GM21515 (cell line): ENCODE results near the gene WDR83.
"Not testable (repeated sequence)": the region's sequence is repeated elsewhere in the genome, so short reads cannot be mapped to it uniquely, and the experiment has no call there.

Experiments used
- ATAC-seq: cut with Tn5 transposase; IDR thresholded peaks from one replicate; pipeline ENCODE4 v1.9.1; 2021; ENCODE audit not compliant: unreplicated experiment

WDR83 gene, protein sequence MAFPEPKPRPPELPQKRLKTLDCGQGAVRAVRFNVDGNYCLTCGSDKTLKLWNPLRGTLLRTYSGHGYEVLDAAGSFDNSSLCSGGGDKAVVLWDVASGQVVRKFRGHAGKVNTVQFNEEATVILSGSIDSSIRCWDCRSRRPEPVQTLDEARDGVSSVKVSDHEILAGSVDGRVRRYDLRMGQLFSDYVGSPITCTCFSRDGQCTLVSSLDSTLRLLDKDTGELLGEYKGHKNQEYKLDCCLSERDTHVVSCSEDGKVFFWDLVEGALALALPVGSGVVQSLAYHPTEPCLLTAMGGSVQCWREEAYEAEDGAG

DNA sequence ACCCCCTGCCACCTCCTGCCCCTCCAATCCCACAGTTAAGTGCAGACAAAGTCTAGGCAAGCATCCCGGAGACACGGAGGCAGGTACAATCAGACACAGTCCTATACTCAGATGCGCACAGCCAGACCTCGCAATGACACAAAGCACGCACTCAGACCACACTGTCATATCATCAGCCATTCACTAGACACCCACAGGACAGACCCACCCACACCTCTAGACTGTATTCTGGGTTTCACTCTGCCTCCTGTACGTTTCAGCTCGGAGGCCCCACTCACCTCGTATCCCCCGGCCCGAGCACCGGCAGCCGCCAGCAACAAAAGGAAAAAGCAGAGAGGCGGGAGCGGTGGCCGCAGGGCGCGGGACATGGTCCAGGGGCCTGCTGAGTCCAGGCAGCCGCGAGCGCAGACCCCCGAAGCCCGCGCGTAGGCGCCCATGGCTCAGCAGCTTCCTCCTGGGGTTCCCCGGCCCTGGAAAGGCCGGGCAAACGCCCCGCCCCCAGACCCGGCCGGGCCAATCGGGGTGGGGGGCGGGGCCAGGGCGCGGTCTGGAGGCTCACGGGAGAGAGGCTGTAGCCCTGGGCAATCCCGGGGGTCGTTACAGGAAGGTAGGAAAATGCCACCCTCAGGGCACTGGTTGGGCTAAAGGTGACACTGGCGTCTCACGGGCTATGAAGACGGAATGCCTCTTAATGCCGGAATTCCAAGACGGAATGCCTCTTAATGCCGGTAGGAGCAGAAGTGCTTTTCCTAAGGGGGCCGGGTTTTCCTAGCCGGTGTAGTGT is at the start of gene WDR83, which contains the start of gene MAN2B1:
WDR83 (plus strand) TSS at position 543 of the 784 bp plus-strand sequence. CDS start 2,984 bp downstream, outside the sequence.
MAN2B1 (minus strand) TSS at position 478 of the 784 bp plus-strand sequence; CDS start at position 437, 41 bp downstream.
- peak; percentile 37 for ATAC-seq

DNA sequence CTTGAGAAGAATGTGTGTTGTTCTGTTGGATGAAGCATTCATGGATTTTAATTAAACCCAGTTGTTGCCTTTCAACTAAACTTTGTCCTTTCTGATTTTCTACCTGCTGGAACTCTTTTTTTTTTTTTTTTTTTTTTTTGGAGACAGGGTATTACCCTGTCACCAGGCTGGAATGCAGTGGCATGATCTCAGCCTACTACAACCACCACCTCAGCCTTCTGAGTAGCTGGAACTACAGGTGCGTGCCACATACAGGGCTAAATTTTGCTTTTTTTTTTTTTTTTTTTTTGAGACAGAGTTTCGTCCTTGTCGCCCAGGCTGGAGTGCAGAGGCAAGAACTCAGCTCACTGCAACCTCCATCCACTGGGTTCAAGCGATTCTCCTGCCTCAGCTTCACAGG is 49.0 kb upstream of the WDR83 start:
- ATAC-seq = no peak

DNA sequence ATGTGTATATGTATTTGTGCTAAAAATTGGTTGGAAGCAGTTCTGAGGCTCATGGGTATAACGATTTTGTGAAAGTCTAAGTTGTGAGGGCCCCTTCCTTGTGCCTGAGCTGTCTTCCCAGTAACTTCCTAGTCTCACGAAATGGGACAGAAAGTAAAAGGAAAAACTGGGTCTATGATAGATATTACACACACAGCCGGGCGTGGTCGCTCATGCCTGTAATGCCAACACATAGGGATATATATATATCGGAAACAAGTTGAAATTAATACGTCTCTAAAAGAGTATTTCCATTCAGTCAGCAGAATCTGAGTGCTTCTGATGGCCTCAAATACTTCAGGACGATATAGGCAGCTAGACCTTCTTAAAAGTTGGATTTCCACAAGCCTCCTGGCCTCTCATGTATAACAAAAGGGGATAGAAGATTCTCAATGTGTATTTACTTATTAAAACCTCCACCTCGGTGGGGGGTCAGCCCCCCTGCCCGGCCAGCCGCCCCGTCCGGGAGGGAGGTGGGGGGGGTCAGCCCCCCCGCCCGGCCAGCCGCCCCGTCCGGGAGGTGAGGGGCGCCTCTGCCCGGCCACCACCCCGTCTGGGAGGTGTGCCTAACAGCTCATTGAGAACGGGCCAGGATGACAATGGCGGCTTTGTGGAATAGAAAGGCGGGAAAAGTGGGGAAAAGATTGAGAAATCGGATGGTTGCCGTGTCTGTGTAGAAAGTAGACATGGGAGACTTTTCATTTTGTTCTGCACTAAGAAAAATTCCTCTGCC is 45.2 kb upstream of the WDR83 start:
- not testable (repeated sequence) for ATAC-seq

DNA sequence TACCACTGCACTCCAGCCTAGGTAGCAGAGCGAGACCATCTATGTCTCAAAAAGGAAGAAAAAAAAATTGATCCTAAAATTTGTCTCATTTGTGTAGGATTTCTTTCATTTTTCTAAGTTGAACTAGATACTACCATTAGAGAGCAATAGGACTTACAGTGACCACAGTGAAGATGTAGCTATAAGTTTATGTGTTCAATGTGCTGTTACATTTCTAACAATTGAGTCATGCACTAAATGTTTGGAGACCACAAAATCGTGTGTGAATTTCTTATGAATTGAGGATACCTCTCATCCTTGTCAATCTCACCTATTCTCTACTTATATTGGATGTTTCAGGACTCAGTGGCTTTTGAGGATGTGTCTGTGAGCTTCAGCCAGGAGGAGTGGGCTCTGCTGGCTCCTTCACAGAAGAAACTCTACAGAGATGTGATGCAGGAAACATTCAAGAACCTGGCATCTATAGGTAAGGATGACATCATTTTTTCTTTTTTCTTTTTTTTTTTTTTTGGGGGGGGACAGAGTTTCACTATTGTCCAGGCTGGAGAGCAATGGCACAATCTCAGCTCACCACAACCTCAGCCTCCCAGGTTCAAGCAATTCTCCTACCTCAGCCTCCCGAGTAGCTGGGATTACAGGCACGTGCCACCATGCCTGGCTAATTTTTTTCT is 43.1 kb upstream of the WDR83 start:
- ATAC-seq = no peak

DNA sequence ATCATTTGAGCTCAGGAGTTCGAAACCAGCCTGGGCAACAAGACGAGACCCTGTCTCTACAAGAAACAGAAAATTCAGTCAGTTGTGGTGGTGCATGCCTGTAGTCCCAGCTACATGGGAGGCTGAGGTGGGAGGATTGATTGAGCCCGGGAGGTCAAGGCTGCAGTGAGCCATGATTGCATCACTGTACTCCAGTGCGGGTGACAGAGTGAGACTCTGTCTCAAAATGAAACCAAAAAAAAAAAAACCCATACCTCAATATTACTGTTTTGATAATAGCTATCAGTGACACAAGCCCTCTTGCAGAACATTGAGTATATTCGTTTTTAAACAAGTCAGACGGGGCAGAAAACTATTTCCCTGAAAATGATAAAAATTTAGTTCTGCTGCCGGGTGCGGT is 39.6 kb upstream of the WDR83 start:
- no peak for ATAC-seq

DNA sequence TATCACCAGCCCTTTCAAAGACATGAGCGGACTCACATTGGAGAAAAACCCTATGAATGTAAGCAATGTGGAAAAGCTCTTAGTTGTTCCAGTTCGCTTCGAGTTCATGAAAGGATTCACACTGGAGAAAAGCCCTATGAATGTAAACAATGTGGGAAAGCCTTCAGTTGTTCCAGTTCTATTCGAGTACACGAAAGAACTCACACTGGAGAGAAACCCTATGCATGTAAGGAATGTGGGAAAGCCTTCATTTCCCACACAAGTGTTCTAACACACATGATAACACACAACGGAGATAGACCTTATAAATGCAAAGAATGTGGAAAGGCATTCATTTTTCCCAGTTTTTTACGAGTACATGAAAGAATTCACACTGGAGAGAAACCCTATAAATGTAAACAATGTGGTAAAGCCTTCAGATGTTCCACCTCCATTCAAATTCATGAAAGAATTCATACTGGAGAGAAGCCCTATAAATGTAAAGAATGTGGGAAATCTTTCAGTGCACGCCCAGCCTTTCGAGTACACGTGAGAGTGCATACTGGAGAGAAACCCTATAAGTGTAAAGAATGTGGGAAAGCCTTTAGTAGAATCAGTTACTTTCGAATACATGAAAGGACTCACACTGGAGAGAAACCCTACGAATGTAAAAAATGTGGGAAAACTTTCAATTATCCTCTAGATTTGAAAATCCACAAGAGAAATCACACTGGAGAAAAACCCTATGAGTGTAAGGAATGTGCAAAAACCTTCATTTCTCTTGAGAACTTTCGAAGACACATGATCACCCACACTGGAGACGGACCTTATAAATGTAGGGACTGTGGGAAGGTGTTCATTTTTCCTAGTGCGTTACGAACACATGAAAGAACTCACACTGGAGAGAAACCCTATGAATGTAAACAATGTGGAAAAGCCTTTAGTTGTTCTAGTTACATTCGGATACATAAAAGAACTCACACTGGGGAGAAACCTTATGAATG is 38.3 kb upstream of the WDR83 start:
- no peak for ATAC-seq

DNA sequence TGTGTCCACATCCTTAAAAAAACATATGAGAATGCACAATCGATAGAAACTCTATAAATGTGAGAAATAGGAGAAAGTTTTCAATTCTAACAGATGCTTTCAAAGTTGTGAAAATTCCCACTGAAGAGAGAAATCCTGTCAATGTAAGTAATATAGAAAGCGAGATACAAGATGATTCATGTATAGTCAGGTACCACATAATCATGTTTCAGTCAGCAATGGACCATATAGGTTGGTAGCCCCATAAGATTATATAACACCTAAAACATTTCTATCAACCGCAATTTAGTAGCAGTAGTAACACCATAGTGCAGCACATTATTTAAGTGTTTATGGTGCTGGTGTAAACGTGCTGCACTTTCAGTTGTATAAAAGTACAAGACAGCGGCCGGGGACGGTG is 37.4 kb upstream of the WDR83 start:
- ATAC-seq = no peak

DNA sequence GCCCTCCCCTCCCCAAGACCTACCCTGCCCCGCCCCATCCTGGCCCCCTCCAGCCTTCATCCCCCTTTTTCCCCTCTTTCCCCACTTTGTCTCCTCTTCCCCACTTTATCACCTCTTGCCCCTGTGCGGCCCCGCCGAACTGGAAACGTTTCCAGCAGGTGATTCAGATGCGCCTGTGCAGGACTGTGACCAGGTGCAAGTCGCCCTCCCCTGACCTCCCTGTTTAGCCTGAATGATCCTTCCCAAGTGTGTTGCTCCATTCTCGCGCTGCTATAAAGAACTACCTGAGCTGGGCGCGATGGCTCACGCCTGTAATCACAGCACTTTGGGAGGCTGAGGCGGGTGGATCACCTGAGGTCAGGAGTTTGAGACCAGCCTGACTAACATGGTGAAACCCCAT is 30.0 kb upstream of the WDR83 start:
- no peak for ATAC-seq

DNA sequence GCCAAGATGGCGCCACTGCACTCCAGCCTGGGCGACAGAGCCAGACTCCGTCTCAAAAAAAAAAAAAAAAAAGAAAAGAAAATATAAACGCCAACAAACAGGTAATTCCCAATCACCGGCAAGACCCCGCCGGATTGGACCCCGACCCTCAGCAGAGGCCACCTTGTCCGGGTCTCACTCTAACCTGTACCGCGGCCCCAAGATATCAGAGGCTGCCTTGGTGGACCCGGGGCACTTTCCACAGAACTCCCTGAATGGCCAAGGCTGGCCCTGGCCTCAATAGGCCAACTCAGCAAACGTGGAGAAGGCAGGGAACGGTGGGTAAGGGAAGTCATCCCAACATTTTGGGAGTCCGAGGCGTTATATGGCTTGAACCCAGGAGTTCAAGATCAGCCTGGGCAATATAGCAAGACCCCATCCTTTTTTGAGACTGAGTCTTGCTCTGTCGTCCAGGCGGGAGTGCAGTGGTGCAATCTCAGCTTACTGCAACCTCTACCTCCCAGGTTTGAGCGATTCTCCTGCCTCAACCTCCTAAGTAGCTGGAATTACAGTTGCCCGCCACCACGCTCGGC is 27.9 kb upstream of the WDR83 start:
- no peak for ATAC-seq

DNA sequence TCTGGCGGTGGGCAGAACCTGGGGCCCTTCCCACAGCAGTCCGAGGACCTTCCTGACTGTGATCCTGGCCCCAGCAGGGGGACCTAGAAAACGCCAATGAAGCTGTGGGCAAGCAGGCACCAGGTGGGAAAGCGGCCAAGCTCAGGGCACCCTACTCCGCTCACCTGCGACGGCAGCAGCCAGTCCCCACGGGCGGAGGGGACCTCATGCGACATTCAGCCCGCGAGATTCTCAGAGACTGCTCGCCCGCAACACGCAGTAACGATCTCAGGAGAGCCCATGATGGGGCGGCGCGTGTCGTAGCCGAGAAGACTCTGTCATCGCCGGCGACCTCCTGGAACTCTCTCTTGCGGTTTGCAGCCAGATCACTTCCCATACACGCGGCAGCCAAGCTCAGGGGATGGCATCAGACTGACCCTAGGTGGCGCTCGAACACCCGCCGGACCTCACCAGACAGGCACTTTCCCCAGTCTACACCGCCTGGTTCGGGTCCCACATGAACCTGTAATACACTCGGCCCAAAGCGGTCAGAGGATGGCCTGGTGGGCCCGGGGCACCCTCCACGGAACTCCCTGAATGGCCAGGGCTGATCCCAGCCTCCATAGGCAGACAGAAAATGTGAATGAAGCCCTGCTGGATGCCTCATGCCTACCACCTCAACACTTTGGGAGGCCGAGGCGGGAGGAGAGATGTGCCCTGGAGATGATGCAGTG is 26.6 kb upstream of the WDR83 start:
- ATAC-seq = peak; percentile 45

DNA sequence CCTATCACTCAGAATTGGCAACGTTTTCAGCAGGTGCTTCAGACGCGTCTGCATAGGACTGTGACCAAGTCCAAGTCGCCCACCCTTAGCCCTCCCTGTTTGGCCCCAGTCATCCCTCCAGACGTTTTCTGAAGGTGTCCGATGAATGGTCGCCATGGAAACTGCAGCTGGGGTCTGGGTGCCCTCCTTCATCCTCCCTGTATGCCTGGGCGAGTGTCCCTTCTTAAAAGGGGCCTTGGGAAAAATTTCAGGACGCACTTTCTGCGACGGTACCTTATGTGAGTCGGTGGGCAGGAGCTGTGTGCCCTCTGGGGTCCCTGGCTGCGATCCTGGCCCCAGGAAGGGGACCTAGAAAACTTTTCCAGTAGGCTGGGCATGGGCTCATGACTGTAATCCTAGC is 25.2 kb upstream of the WDR83 start:
- no peak for ATAC-seq

DNA sequence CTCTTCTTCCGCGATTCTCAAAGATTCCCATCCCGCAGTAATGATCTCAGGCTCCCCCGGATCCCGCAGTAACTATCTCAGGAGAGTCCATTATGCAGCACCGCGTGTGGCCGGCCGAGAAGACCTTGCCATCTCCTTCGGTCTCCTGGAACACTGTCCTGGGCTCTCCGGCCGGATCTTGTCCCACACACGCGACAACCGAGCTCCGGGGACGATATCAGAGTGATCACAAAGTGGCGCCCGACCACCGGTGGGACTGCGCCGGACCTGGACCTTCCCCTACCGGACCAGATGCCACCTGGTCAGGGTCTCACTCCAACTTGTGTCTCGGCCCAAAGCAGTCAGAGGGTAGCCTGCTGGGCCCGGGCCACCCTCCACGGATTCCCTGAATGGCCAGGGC is 24.1 kb upstream of the WDR83 start:
- ATAC-seq = no peak

DNA sequence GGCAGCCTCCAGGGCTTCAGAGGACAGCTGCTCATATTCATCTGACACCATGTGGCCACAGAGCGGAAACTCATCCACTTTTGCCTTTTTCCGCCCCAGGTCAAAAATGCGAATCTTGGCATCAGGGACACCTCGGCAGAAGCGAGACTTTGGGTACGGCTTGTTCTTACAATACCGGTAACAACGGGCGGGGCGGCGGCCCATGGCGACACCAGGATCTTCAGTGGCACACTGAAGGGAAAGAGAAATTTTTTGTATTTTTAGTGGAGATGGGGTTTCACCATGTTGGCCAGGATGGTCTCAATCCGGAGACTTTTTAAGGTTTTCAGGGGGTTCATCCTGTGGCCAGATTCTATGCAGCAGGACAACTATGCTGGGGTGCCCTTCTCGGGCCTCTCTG is 22.9 kb upstream of the WDR83 start:
- not testable (repeated sequence) for ATAC-seq

DNA sequence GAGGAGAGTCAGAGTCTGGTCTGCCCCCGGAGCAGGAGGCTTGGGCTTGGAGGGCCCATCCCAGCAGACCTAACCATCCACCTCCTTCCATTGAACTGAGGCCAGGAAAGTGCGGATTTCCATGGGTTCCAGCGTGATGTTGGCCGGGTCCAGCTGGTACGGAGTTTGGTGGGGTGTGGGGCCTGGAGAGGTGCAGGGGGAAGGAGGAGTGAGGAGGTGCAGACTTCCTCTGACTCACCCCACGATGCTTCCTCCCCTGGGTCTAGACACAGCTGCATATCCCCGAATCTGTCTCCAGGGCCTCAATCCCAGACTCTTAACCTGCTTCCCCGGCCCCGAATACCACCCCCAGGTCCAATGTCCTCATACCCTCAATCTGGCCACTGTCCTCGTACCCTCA is 20.1 kb upstream of the WDR83 start:
- ATAC-seq = no peak

DNA sequence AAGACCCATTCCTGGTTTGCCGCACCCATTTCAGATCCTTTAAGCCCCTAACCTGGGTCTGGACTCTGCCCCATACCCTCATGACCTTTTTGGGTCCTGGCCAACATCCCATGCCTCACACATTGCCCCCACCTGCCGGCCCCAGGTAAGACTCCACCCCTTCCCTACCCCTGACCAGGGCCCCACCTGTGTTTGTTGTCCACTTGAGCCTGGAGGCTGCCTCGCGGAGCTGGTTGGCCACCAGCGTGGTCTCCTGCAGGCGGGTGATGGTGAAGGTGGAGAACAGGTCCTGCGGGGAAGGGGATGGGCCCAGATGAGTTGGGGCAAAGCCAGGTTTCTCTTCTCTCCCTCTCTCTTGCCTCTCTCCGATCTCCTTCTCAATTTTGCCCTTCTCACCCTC is 19.6 kb upstream of the WDR83 start:
- ATAC-seq = no peak

DNA sequence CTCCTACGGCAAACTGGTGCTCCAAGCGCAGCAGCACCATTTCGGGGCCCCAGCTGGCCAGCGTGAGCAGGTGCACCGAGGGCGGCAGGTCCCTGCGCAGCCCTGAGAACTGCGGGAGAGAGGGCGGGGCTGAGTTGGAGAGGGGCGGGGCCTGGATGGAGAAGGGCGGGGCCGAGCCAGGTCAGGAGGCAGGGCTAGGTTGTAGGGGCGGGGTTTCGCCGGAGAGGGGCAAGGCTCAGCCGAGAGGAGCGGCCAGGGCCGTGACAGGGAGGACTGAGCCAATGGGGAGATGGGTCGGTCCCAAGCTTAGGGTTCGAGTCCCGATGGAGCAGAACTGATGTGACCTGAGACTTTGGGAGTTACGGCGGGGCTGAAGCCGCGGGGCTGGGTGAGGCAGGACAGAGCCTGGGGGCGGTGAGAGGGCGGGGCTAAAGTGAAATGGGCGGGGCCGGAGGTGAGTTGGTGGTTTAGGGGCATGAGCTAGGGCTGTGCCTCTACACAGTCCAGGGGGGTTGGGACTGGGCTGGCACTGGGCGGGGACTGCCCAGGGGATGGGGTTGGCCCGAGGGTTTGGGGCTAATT is 19.0 kb upstream of the WDR83 start:
- ATAC-seq = no peak

DNA sequence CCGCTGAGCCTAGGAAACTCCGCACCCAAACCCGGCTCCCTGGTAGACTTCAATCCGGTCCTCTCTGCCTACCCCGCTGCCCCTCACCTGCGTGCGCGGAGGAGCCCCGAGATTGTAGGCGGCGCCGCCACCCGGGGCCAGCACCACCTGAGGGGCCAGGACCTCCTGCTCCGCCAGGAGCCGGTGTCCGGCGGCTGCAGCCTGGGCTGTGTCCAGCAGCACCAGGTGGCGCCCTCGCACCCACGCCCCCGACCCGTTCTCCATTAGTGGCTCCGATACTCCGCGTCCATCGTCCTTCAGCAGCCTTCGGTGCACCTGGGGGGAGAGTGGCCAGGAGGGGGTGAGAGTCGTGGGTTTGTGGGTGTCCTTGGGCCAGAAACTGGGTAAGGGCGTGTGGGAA is 18.5 kb upstream of the WDR83 start:
- no peak for ATAC-seq

DNA sequence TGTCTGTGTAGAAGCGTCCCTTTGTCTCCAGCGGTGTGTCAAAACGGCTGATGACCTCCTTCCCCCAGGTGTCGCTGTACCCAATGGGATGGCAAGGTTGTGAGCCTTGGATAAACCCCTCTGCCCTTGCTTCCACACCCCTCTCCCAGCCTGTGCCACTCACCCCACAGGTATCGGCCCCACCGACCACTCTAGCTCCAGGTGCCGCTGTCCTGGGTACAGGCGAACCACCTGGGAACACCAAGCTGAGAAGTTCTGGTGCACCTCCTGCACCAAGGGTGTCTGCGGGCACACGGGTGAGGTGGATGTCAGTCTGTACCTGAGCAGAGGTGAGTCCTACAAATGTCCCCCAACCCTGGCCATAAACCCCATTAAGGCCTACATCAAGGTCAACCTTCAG is 16.7 kb upstream of the WDR83 start:
- no peak for ATAC-seq

DNA sequence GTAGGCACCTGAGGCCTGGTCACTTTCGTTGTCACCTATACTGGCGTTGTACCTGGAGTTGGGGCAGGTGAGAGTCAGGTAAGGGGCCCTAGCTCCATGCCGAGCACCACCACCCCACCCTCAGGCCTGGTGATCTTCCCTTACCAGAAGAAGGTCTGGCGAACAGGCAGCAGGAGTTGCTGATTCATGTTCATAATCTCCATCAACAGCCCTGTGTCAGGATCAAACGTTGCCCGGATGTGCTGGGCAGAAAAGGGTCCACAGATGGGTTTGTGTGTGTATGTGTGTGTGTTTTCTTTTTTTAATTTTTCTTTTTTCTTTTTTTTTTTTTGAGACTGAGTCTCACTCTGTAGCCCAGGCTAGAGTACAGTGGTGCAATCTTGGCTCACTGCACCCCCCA is 14.4 kb upstream of the WDR83 start:
- ATAC-seq = no peak
